GM12875 (cell line): ENCODE data around the gene INHBC.

ENCODE experiments used
- H3K4me3 ChIP-seq: one replicate; pipeline ENCODE4 v1.5.1; 2011; ENCODE audit warnings: low read depth, low read length, control low read depth
- TF ChIP-seq, protein P1 (sequence below): IDR thresholded peaks from 2 replicates; pipeline ENCODE4 v1.5.1; 2011; ENCODE audit warnings: low read depth, mild to moderate bottlenecking, control low read depth, inconsistent platforms, low read length, moderate library complexity, borderline replicate concordance; ENCODE audit not compliant: insufficient read depth

INHBC gene

GRCh38 chr12:57469296-57470164 lies 34.9 kb downstream of the INHBC start:
- no peak overlapping the region for H3K4me3 ChIP-seq
- TF ChIP-seq, protein P1, sequence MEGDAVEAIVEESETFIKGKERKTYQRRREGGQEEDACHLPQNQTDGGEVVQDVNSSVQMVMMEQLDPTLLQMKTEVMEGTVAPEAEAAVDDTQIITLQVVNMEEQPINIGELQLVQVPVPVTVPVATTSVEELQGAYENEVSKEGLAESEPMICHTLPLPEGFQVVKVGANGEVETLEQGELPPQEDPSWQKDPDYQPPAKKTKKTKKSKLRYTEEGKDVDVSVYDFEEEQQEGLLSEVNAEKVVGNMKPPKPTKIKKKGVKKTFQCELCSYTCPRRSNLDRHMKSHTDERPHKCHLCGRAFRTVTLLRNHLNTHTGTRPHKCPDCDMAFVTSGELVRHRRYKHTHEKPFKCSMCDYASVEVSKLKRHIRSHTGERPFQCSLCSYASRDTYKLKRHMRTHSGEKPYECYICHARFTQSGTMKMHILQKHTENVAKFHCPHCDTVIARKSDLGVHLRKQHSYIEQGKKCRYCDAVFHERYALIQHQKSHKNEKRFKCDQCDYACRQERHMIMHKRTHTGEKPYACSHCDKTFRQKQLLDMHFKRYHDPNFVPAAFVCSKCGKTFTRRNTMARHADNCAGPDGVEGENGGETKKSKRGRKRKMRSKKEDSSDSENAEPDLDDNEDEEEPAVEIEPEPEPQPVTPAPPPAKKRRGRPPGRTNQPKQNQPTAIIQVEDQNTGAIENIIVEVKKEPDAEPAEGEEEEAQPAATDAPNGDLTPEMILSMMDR: no peak

GRCh38 chr12:57470286-57470969 lies 35.8 kb downstream of the INHBC start:
- TF ChIP-seq, protein P1: no peak

DNA sequence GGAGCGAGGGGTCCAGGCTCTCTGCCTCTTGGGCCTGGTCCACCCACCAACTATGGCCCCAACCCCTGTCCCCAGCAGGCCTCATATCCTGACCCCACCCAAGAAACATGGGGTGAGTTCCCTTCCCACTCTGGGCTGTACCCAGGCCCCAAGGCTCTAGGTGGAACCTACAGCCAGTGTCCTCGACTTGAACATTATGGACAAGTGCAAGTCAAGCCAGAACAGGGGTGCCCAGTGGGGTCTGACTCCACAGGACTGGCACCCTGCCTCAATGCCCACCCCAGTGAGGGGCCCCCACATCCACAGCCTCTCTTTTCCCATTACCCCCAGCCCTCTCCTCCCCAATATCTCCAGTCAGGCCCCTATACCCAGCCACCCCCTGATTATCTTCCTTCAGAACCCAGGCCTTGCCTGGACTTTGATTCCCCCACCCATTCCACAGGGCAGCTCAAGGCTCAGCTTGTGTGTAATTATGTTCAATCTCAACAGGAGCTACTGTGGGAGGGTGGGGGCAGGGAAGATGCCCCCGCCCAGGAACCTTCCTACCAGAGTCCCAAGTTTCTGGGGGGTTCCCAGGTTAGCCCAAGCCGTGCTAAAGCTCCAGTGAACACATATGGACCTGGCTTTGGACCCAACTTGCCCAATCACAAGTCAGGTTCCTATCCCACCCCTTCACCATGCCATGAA lies 36.5 kb downstream of the INHBC start:
- TF ChIP-seq, protein P1: no peak
- H3K4me3 ChIP-seq: no peak overlapping the region

More at GRCh38 chr12:57470286-57470969, 35.8 kb downstream of the INHBC start:
- H3K4me3 ChIP-seq: no peak overlapping the region

DNA sequence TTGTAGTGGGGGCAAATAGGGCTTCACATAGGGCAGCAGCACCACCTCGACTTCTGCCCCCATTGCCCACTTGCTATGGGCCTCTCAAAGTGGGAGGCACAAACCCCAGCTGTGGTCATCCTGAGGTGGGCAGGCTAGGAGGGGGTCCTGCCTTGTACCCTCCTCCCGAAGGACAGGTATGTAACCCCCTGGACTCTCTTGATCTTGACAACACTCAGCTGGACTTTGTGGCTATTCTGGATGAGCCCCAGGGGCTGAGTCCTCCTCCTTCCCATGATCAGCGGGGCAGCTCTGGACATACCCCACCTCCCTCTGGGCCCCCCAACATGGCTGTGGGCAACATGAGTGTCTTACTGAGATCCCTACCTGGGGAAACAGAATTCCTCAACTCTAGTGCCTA lies 37.1 kb downstream of the INHBC start:
- TF ChIP-seq, protein P1: no peak

GRCh38 chr12:57472391-57472790 lies 37.8 kb downstream of the INHBC start:
- H3K4me3 ChIP-seq: no peak overlapping the region
- TF ChIP-seq, protein P1: no peak

More for the DNA sequence above, 37.1 kb downstream of the INHBC start:
- H3K4me3 ChIP-seq: no peak overlapping the region

DNA sequence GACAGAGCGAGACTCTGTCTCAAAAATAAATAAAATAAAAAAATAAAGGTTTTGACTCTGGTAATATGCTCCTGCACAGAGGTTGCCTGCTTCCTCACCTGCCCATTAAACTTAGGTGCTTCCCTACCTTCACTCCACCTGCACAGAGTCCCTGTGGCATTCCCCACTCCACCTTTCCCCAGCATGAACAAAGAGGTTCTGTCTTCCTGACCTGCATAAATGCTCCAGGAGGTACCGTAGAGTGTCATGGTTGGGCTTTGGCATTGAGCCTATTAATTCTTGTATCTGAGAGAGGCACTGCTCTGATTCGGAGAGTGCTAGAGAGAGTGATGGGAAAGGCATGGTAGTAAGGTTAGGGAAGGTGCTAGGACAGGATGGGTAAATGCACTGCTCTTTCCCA lies 38.8 kb downstream of the INHBC start:
- TF ChIP-seq, protein P1: no peak
- H3K4me3 ChIP-seq: no peak overlapping the region

- H3K4me3 ChIP-seq: no peak overlapping the region
- TF ChIP-seq, protein P1: no peak
Measured at GRCh38 chr12:57473886-57474285, 39.3 kb downstream of the INHBC start.
